HG02840 (cell line): Measurements from ENCODE around the gene ROR2.

Source experiments
- ATAC-seq: cut with Tn5 transposase; IDR thresholded peaks from one replicate; pipeline ENCODE4 v1.9.1; 2021; ENCODE audit warnings: mild to moderate bottlenecking, moderate library complexity, moderate number of reproducible peaks; ENCODE audit not compliant: unreplicated experiment, low FRiP score

ROR2 gene

DNA sequence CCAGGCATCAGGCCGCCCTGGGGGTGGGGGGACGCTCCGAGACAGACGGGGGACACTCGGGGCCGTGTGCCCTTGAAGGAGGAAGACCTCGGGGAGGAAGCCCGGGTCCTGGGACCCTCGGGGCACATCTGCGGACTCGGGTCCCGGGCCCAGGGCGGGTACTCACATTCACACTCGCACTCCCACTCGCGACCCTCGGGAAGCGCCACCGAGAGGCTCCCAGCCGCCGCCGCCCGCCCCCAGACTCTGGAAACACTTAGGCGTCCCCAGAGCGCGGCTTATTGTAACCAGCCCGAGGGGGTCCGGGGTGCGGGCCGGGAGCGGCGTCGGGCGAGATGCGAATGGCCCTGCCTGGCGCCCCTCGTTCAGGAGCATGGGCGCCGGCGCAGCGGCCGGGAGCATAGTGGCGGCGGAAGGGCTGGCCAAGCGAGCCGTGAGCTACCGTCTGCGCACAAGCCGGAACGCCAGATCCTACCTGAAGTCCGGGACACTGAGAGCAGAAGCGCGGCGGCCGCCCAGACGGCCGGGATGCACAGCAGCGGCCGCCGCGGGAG, 559 bp downstream of the ROR2 start:
- ATAC-seq: no peak

DNA sequence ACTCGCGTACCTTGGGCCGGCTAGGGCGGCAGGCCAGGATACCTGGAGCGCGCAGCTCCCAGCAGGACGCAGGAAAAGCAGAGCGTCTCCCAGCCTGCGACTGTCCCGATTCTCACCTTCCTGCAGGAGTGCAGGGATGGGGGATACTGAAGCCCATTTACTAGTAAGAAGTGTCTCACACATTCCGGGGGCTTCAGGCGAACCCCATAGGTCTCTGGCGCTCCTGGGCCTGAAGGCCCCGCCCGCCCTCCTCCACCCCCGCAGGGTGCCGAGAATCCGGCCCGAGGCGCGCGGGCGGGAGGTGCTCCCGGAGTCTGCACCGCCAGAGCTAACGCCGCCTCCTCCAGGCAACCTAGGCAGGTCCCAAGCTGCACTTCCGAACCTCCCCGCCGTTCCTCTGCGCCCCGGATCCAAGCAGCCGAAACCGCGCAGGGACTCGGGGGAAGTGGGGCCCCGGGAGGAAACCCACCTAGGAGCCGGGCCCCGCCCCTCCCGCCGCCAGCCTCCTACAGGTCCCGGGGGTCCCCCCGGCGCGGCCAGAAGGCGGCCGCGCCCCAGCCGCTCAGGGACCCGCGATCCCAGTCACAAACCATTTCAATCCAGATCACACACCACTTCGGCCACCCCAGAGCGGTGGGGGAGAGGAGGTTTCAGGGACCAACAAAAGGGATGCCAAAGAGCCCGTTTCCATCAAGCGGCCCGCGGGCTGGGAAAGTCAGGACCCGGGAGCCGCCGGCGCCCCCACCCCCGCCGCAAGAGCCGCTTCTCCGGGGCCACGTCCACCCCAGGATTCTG, 1.2 kb downstream of the ROR2 start:
- ATAC-seq: no peak

DNA sequence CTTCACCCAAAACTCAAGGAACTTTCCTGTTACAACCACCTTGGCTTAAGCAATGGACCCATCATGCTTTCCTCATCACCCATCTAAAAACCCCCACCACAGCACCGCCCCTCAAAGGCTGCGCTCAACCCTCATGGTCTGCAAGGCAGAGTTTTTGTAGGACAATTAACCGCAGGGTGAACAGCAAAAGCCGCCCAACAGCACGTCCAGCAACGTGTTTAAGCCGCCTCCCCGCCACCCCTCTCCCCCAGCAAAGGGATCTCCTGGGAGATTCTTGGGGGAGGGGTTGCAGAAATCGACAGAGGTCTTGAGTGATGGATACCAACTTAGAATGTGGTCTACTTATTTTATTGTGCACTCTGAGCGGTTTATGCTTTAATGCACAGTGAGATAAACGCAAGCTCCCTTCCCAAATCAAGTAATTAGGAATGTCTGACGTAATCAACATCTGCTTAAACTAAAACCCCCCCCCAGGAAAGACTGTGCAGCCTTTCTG, 1.9 kb downstream of the ROR2 start:
- no peak for ATAC-seq

DNA sequence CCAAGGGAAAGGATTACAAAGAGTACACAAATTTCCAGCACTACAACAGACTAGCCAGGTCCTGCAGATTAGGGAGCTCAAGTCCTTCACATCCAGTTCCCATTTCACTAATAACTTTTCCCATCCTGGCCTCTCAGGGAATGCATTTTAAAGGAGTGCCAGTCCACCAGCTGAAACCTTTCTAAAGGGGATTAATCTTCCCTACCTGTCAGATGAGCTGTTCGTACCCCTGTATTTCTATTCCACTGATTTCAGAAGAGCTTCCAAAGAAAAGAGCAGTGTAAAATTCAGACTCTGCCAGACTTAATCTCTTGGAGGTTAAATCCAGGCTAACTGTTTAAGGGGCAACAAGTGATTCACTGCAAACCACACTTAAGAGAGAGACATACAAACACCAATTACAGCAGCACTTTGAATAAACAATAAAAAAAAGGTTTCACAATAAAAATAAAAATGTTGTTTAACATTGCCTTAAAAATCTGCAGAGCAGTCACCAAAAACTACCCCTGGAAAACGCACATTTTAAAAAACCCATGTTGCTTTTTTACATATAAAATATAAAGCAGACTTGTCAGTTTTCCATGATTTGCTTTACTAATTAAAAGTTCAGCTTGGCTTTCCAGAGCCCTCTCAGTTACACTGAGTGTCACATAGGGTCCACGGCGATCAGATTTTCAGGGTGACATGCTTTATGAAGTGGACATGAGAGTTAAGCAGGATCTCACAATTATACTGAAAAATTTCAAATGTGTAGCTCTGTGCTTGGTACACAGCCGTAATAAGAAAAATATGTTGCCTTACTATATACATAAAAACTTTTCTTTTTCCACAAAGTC, 3.2 kb downstream of the ROR2 start:
- no peak for ATAC-seq

DNA sequence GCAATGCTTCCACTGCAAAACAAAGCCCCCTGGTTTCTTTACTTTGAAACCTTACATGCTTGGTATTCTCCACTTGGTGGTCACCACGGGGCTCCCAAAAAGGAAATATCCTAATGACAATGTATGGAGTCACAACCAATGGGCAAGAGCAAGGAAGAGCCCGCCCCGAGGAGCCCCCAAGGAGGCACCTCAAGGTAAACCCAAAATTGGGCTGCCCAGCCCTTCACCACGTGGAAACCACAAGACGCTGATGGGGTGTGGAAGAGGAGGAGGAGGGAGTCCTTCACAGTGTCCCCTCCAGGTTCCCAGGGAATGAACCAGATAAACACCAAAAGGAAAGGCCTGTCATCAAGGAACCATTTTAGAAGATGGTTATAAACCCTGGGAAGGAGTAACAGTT, 3.8 kb downstream of the ROR2 start:
- no peak for ATAC-seq

DNA sequence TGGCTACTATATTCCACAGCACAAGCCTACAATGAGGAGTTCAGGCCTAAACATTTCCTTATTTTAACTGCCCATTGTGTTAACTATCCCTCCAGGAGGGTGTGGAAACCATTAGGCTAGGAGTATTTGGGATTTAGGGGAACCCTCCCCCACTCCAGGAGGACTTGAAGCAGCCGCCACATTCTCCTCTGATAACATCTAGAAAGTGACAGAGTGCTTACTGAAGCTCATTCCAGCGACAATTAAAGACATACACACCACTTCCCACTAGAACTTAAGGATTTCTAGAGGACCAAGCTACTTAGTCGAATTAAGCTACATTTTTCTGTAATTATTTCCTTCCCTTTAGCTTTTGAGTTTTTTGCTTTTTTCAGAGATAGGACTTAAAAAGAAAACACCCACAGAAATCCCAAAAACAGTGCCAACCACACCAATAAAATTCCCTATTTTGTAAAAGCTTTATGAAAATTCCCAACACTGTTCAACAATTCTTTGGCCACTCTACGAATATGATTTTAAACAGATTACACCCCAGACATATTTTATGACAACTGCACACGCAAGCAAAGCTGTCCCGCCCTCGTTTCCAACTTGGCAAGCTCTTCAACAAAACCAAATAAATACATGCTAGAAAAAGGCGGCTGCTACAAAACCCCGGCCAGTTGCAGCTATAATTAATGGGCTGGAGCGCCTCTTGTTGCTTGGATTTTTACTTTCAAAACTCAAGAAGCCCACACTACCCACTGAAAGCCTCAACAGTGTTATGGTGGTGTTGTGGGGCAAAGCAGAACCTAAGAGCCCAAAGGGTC, 4.5 kb downstream of the ROR2 start:
- no peak for ATAC-seq

DNA sequence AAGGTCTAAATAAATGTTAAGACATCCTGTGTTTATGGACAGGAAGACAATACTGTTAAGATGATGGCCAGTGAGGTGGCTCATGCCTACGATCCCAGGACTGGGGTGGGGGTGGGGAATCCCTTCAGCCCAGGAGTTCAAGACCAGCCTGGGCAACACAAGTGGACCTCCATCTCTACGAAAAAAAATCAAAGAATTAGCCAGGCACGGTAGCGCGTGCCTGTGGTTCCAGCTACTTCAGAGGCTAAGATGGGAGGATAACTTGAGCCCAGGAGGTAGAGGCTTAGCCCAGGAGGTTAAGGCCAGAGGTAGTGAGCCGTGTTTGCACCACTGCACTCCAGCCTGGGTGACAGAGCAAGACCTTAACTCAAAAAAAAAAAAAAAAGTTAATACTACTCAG, 5.3 kb downstream of the ROR2 start:
- ATAC-seq: no peak

DNA sequence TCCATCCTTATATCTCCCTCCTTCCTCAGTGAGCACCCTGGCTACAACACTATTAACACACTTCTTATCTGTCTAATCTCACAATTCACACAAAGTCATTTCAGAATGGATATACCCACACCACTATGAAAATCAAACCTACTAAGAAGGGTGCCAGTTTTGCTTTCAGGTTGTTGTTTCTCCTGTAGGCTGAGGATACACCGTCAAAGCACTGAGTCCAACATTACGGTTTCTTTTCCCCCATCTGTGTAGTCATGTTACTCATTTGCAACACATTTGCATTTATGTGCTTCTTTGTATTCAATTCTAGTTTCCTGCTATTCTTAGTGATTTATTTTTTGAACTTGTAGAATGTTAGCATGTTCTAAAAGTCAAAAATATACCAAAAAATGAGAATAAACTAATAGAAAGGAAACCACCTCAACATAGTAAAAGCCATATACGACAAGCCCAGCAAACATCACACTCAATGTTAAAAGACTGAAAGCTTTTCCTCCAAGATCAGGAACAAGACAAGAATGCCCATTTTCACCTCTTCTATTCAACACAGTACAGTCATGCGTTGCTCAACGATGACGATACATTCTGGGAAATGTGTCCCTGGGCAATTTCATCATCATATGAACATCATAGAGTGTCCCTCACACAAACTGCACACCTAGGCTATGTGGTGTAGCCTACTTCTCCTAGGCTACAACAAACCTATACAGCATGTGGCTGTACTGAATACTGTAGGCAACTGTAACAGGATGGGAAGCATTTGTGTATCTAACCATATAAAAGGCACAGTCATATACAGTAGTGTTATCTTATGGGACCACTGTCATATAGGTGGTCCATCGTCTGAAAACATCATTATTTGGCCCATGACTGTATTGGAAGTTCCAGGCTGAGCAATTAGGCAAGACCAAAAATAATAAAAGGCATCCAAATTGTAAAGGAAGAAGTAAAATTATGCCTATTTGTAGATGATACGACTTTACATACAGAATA, 6.3 kb downstream of the ROR2 start:
- ATAC-seq: no peak

DNA sequence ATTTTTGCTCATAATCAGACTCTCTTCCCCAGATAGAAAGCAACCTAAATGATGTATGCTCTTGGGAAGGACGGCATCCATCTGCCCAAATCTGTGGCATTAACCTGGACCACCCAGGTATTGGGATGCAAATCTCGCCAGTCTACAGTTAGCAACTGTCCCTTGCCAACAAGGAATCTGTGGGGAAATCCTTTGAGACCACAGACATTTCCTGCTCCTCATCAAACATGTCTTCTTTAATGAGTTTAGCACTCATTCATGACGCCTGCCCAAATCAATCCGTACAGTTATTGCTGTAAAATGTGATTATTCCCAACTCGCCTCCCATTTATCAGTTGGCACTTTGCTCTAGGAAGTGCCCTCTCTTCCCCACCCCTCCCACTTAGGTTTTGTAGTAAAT, 7.8 kb downstream of the ROR2 start:
- ATAC-seq: no peak

DNA sequence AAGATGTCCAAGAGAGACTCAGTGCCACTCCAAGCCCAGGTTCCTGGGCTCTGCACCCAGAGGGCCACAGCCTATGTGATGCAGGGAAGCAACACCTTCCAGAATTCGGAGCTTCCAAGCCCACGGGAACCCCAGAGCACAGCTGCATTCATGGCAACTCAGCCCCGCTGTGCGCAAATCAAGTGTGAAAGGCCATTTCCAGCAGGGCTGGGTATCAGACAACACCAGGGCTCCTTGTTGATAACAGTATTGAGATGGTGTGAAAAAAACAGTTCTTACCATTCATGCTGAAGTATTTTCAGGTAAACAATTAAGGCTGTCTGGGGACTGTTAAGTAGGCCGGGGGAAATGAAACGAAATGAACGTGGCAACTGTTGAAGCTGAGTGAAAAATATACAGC, 10.1 kb downstream of the ROR2 start:
- no peak for ATAC-seq

DNA sequence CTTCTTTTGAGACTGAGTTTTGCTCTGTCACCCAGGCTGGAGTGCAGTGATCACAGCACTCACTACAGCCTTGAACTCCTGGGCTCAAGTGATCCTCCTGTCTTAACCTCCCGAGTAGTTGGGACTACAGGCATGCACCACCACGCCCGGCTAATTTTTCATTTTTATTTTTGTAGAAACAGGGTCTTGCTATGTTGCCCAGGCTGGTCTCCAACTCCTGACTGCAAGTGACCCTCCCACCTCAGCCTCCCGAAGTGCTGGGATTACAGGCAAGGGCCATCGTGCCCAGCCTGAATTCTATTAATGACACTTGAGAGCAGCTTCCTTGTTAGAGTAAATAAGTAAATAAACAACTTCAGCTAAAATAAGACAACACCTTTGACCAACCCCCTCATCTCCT, 12.3 kb downstream of the ROR2 start:
- no peak for ATAC-seq

DNA sequence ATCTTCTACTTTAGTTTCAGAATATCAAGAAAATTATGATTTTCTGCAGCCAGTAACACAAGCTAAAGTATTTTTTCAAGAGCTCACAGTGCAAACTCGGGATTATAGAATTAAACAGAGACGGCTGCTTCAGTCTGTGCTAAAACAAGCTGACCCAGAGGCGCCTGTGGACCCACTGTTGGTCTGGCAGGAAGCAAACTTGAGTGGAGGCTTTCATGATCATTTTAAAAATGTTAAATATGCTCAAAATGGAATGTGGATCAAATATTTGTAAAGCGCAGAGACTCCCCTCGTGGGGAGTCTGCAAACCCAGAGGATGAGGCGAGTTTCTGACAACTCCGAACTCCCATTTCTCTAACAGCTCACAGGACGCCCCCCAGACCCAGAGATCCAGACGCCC, 13.0 kb downstream of the ROR2 start:
- no peak for ATAC-seq

DNA sequence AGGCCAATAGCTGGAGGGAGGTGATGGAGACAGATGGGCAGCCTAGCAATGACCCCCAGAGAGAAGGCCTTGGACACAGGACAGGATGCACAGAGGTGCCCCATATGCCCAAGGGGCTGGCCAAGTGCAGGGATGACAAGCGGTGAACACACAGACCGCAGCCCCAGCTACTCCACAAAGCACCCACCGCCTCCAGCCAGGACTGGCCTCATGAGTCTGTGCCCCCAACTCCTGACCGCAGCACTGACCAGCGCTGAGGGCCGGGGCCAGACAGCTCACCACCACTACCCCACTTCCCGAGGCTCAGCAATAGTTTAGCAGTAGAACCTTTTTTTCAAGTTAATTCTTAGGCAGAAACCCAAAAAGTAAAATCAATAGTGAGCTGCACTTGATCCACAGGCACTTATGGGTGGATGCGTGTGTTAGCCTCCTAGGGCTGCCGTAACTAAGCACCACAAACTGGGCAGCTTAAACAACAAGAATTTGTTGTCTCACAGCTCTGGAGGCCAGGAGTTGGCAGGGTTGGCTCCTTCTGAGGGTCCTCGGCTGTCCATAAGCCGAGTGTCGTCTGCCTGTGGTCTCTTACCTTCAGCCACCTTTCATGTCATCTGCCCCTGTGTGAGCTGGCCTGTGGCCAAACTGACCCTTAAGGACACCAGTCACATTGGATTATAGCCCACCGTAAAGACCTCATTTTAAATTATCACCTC, 14.1 kb downstream of the ROR2 start:
- ATAC-seq: no peak

DNA sequence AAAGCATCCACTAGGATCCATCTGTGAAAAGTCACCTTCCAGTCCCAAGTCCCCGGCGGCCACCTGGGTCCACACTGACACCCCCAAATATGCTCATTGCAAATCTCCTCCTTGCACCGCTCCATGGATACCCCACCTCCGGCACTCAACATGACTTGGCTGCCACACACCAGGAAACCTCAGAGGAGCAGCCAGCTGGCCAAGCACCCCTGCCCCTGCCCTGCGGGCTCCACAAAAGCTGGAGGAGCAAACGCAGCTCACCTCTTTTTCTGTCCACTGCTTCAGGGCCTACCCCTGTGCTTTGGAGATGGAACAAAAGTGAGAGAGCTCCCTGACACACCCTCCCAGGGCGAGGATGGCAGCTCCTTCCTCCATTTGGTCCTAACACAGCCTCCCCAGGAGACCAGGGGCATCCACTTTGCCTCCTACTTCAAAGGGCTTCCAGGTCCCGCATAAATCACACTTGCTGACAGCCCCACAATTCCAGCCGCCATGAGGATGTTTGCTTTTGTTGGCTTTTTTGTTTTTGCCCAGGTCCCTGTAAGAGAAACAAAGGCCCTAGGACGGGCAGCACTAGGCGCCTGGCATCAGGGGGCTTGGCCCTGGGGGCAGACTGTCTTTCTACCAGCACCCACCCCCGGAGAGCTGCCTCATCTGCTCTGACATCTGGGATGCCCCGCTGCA, 14.8 kb downstream of the ROR2 start:
- no peak for ATAC-seq

DNA sequence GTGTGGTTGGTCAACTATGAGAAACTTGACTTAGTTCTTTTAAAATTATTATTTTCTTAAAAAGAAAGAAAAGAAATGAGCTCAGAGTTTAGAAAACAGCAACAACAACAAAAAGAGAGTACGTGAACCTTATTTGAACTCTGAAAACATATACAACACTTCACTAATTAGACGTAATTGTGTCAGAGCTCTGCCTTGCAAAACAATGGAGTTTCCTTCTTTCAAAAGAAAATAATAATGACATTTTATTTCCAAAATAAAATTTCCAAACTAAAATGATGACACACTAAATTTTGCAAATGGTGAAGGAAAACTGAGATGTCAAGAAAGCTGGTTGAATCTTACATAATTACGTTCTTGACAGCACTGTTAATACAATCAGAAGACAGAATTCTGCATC, 15.4 kb downstream of the ROR2 start:
- ATAC-seq: no peak

DNA sequence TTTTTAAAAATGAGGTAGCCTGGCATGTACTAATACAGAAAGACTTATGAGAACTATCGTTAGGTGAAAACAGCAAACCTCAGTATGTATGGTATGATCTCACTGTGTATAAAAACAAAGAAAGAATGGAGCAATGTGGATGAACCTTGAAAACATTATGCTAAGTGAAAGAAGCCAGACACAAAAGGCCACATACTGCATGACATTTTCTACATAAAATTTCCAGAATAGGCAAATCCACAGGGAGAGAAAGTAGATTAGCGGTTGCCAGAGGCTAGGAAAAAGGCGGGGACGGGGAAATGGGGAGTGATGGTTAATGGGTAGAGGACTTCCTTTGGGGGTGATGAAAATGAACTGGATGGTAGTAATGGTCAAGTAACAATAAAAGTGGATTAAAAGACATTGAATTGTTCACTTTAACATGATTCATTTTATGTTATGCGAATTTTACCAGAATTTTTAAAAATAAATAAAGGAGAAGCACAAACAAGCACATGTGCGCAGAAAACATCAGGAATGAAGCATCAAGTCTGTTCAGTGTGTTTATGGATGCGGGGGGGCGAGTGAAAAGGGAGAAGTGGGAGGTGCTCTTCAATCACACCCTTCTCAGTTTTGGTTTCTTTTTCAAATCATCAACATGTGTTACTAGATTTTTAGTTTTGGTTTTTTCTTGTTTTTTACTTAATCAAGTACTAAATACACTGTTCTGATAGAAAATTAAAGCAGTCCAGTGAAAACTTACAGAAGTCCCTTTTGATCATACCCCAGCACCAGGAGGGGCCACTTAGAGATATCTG, 16.3 kb downstream of the ROR2 start:
- ATAC-seq: no peak

DNA sequence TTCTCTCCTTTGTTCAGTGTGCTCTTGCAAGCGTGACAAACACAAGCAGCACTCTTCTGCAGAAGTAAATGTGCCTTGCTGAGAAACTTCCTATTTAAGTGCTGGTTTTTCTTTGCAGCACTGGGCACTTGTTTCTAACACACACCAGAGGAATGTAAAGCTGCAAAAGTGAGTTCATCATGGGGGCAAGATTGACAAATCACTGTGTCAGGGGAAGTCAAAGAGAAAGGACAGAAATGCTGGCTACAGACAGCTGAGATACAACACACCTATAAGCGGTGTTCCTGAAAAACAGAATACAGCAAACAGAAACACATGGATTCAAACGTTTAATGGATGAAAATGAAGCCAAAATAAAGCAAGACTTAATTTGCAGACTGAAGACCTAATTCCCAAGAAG, 19.6 kb downstream of the ROR2 start:
- no peak for ATAC-seq
